Occipital lobe (tissue), 2 donors: ENCODE measurements around the gene MRPL10. TPM values are rescaled to one million over a fixed set of nuclear protein-coding genes. Genes with fewer than 3 reads are reported as not detected.
"Not testable (repeated sequence)": the region's sequence is repeated elsewhere in the genome, so short reads cannot be mapped to it uniquely, and the experiment has no call there.

Experiments used
- DNase-seq: peaks from one replicate; lab custom pipeline; 2025; lab: John Stamatoyannopoulos, UW
- total RNA-seq: library from RNA; depleted of rRNA; stranded (reverse); fragments of >200 nt; gene quantifications from one replicate; pipeline ENCODE4 v1.2.3, GENCODE V29; 2014

MRPL10 gene
- total RNA-seq, 1 donor from 2014 or later: 9.7 TPM

- DNase-seq: no peak
Observed at GRCh38 chr17:47792979-47793378, 38.4 kb downstream of the MRPL10 start.

- DNase-seq: no peak
Observed at GRCh38 chr17:47792457-47792856, 38.9 kb downstream of the MRPL10 start.

GRCh38 chr17:47791025-47791424, 40.3 kb downstream of the MRPL10 start:
- no peak for DNase-seq

DNA sequence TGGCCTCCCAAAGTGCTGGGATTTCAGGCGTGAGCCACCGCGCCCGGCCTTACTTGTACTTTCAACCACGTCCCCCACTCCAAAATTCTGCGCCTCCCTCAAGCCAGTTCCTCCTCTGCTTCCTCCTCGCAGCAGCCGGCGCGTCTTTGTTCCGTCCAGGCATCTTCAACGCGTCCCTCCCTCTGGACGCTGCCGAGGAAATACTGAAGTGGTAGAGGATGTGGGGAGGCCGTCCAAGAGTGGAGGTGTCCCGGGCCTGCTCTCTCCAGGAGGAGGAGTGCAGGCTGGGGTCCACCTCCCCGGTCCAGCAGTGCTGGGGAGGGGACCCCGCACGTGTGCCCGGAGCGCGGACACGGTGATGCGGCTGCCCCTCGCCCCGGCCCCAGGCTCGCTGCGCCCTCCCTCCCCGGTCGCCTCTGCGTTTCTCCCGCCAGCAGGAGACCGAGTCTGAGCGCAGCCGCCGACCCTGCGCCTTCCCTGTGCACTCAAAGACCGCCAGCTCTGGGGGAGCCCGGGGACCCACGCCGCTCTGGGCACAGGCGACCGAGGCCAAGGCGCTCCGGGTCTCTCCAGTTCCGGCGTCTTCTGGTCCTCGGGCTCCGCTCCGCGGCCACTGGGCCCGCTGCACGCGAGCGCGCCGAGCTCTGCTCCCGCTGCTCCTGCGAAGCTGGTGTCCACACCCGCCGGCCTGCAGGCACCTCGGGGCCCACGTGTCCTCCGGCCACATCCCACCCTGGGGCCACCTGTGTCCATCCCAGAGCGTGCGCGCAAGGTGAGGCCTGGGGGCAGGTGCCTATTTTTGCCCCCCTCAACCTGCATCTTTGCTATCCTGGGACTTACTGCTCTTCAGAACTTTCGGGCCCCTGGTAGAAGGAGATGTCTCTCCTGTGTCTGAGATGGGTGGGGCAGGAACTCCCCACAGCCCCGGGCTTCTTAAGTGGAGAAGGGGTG, 41.5 kb downstream of the MRPL10 start:
- peak; percentile 18 for DNase-seq

DNA sequence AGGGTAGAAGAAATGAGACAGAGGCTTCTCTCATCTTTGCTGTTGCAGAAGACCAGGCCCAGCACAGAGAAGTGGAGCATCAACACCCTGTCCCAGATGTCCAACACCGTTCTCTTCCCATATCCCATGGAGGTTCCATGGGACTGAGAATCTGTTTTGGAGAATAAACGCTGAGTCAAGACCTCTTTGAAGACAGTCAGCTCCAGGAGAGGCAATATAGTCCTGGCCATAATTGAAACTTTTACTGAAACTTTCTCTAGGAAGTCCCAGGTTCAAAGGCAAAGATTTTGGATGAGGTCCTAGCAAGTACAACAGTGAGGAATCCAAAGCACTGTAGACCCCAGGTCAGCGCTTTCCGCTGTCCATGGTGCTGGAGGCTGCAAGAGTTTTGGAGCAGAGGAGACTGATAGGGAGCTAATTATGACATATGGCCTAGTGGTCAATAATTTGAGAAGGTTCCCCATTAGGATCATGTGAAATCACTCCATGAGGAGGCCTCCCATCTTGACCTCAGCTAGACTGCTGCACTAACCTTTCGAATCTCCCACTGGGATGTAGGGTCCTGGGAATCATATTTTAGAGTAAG, 45.7 kb downstream of the MRPL10 start:
- no peak for DNase-seq

- no peak for DNase-seq
Observed at GRCh38 chr17:47781397-47781796, 49.9 kb downstream of the MRPL10 start.

GRCh38 chr17:47778184-47778635, 53.1 kb downstream of the MRPL10 start:
- DNase-seq: no peak

- DNase-seq: no peak
Observed at GRCh38 chr17:47776330-47777197, 54.8 kb downstream of the MRPL10 start.

DNA sequence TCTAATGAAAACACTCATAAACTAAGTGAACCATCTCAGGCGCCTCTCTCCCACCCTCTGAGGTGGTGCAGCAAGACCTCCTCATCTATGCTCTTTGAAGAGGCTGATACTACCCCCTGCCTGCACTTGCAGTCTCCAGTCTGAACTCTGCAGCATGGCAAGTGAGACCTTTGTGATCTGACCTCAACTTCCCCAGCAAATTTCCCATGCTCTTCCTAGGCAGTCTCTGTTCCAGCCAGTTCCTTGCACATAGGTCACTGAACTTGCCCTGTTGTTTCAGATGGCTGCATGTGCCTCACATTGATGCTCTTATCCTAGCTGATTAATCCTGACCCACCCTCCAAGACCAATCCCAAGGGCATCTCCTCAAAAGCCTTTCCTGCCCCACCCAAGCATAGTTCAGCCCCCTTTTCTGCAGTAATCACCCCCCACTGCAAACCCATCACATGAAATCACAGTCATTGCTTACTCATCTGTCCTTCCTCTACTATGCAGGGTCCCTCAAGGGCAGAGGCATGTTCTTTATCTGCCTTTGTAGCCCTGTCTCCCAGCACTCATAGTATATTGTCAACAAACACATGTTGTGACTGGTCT, 56.3 kb downstream of the MRPL10 start:
- no peak for DNase-seq

DNA sequence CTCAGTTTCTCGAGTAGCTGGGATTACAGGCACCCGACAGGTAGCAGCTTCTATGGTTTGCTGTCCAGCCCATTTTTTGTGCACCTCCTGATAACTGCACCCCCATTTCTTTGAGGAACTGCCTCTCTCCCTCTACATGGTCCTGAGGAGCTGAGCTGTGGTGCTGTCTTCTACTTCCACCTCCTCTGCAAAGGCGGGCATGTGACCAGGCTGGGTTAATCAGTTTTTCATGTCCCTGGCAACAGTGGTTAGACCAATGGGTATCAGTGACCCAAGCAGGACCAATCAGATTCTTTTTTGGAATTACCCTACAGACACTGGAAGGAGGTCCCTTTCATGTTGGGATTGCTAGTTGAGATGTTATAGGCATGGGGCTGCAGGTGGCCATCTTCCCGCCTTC, 57.0 kb downstream of the MRPL10 start:
- no peak for DNase-seq

DNA sequence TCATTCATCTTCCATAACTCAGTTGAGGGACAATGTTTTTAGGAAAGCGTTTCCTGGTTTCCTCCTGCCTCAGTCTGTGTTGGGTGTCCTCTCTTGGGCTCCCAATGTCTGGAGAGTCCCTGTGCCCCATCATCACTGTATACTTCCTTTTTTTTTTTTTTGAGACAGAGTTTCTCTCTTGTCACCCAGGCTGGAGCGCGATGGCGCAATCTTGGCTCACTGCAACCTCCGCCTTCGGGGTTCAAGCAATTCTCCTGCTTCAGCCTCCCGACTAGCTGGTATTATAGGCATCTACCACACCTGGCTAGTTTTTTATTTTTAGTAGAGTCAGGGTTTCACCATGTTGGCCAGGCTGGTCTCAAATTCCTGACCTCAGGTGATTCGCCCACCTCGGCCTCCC, 57.7 kb downstream of the MRPL10 start:
- DNase-seq: not testable (repeated sequence)

Other genes starting within 250 kb of the MRPL10 start
- 163 TPM for gene KPNB1, start 181.6 kb downstream of the MRPL10 start, total RNA-seq
- gene TBKBP1, start 137.4 kb downstream of the MRPL10 start, total RNA-seq: 11.5 TPM
- gene TBX21, start 98.3 kb downstream of the MRPL10 start, total RNA-seq: not detected
- 4.5 TPM for gene OSBPL7, start 9.7 kb downstream of the MRPL10 start, total RNA-seq
- gene LRRC46, start 129 bp upstream of the MRPL10 start, total RNA-seq: not detected
- 17.8 TPM for gene SCRN2, start 9.7 kb upstream of the MRPL10 start, total RNA-seq
- 0.16 TPM for gene SP6, start 19.6 kb upstream of the MRPL10 start, total RNA-seq
- gene SP2, start 64.7 kb upstream of the MRPL10 start, total RNA-seq: 0.31 TPM
- 7.5 TPM for gene PNPO, start 110.0 kb upstream of the MRPL10 start, total RNA-seq
- not detected for gene PRR15L, start 126.3 kb upstream of the MRPL10 start, total RNA-seq
- 61.6 TPM for gene CDK5RAP3, start 139.6 kb upstream of the MRPL10 start, total RNA-seq
- gene COPZ2, start 206.3 kb upstream of the MRPL10 start, total RNA-seq: 1.7 TPM
- 28.5 TPM for gene NFE2L1, start 216.8 kb upstream of the MRPL10 start, total RNA-seq